ENCODE data around the gene CBFA2T2.

GRCh38 chr20:33563788-33564187 is 73.9 kb downstream of the CBFA2T2 start:
- no peak for TF ChIP-seq CTCF (IDR thresholded peaks at IDR 0.05; ENCODE audit: extremely low read depth in 1 of 2, insufficient read depth in 1 of 2, low read depth in 1 of 2, low read length in 2 of 2)
- TF ChIP-seq, protein P1, sequence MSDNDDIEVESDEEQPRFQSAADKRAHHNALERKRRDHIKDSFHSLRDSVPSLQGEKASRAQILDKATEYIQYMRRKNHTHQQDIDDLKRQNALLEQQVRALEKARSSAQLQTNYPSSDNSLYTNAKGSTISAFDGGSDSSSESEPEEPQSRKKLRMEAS (IDR thresholded peaks at IDR 0.05; ENCODE audit: insufficient read depth, insufficient read length): no peak
- TF ChIP-seq JUN (IDR thresholded peaks at IDR 0.05; ENCODE audit: borderline replicate concordance, insufficient read depth, insufficient read length, low read depth): no peak
- no peak for TF ChIP-seq POLR2A (IDR thresholded peaks at IDR 0.05; ENCODE audit: low read depth, low read length)
- TF ChIP-seq POLR2AphosphoS5 (IDR thresholded peaks at IDR 0.05; ENCODE audit: insufficient read depth, low read depth, low read length): no peak
- no peak for TF ChIP-seq EZH2 (IDR thresholded peaks at IDR 0.05; ENCODE audit: borderline replicate concordance, low read depth, low read length, severe bottlenecking)
- no peak for TF ChIP-seq MYC (IDR thresholded peaks at IDR 0.05; ENCODE audit: low read depth, low read length)
- no peak for TF ChIP-seq GATA2 (IDR thresholded peaks at IDR 0.05; ENCODE audit: insufficient read depth, insufficient read length, low read depth, low read length)
- no peak for TF ChIP-seq FOS (IDR thresholded peaks at IDR 0.05; ENCODE audit: borderline replicate concordance, insufficient read depth, low read length)
